HS-5 (cell line): ENCODE measurements around the gene IGLL5.

Experiments
- DNase-seq: peaks from one replicate; pipeline ENCODE4 v3.0.0-alpha.2; 2012; ENCODE audit warnings: low read depth

The IGLL5 gene

GRCh38 chr22:22887621-22888503, at the start of gene IGLL5:
Gene IGLL5 (plus strand): TSS chr22:22887816. CDS start chr22:22888054, 238 bp downstream.
- no peak for DNase-seq

GRCh38 chr22:22838148-22838786, 49.3 kb upstream of the IGLL5 start:
- DNase-seq = no peak

- no peak for DNase-seq
These were observed 47.9 kb upstream of the IGLL5 start for GRCh38 chr22:22839570-22840314.

DNA sequence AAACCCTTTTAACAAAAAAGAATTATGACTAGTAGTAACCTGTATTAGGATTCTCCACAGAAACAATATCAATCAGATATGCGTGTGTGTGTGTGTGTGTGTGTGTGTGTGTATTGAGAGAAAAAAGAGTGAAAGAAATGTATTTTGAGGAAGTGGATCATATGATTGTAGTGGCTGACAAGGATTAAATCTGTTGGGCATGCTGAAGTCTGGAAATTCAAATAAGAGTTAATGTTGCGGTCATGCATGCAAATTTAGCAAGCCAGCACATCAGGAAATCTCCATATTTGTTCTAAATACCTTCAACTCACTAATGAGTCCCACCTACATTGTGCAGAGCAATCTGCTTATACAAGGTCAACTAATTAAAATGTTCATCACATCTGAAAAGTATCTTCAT, 46.8 kb upstream of the IGLL5 start:
- DNase-seq = no peak

GRCh38 chr22:22841598-22841997, 46.0 kb upstream of the IGLL5 start:
- DNase-seq = no peak

- no peak for DNase-seq
These were observed 45.5 kb upstream of the IGLL5 start for GRCh38 chr22:22842085-22842484.

GRCh38 chr22:22843848-22844247, 43.8 kb upstream of the IGLL5 start:
- DNase-seq = no peak

DNA sequence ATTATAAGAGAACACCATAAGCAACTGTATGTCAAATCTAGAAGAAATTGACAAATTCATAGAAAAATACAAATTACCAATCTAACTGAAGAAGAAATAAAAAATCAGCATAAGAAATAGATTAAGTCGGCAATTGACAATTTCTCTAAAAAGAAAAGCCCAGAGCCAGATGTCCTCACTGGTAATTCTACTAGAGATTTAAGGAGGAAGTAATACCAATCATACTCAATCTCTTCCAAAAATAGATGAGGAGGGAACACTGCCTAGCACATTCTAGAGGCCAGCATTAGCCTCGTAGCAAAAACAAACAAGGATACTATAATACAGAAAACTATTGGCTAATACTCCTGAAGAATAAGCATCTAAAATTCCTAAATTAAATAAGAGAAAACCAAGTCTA, 40.4 kb upstream of the IGLL5 start:
- no peak for DNase-seq

- DNase-seq = no peak
These were observed 39.2 kb upstream of the IGLL5 start for GRCh38 chr22:22848364-22848866.

DNA sequence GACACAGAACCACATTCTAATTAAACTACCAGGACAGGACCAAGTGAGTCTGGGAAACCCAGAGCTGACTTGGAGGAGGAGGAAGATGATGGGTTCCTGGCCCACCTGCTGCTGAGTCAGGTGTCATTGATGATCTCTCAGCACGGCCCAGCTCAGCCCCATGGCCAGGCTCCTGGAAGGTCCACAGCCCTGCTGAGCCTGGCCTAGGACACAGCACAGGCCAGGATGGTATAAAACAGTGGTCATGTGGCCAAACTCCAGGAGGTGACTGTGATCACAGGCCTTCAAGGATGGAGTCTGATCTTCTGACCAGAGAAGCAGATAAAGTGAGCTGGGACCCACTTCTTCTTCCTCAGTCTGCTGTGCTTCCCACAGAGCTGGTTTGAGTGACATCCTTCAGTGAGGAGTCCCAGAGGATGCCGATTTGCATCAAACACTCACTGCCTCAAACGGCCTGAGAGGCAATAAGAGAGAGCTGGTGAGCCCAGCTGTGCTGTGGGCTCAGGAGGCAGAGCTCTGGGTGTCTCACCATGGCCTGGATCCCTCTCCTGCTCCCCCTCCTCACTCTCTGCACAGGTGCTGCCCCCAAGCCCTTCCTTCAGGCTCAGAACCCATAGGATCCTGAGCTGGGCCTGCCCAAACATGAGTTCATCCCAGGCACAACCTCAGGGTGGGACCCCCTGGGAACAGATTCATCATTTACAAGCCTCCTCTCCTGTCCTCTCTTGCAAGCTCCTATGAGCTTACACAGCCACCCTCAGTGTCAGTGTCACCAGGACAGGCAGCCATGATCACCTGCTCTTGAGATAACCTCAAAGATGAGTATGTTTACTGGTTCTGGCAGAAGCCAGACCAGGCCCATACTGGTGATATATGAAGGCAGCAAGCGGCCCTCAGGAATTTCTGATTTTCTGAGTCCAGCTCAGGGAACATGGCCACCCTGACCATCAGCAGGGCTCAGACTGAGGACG, 37.7 kb upstream of the IGLL5 start:
- DNase-seq = no peak

- no peak for DNase-seq
These were observed 35.6 kb upstream of the IGLL5 start for GRCh38 chr22:22851969-22852368.

GRCh38 chr22:22853713-22854112, 33.9 kb upstream of the IGLL5 start:
- DNase-seq = no peak

GRCh38 chr22:22854466-22854865, 33.1 kb upstream of the IGLL5 start:
- DNase-seq = no peak

- DNase-seq = no peak
These were observed 32.5 kb upstream of the IGLL5 start for GRCh38 chr22:22855085-22855484.

GRCh38 chr22:22855617-22856308, 31.9 kb upstream of the IGLL5 start:
- no peak for DNase-seq

DNA sequence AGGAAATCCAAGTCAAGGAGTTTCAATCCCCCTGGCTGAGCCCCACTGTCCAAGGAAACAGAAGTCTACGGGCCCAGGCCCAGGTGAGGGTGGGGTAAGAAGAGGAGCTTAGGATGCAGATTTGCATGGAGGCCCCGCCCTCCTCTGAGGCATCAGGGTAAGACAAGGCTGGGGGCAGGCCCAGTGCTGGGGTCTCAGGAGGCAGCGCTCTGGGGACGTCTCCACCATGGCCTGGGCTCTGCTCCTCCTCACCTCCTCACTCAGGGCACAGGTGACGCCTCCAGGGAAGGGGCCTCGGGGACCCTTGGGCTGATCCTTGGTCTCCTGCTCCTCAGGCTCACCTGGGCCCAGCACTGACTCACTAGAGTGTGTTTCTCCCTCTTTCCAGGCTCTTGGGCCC, 31.3 kb upstream of the IGLL5 start:
- DNase-seq = no peak

- DNase-seq = no peak
These were observed 30.6 kb upstream of the IGLL5 start for GRCh38 chr22:22856885-22857606.

GRCh38 chr22:22857607-22858558, 29.7 kb upstream of the IGLL5 start:
- no peak for DNase-seq

- no peak for DNase-seq
These were observed 29.1 kb upstream of the IGLL5 start for GRCh38 chr22:22858559-22858937.
